Ishikawa (cell line): ENCODE data around the gene ALPL.

Experiments used
- EGR1 ChIP-seq: IDR thresholded peaks from 2 replicates; pipeline ENCODE4 v1.6.1; 2012
- FOXM1 ChIP-seq: IDR thresholded peaks from 2 replicates; pipeline ENCODE4 v1.6.1; 2012; ENCODE audit warnings: low read depth, borderline replicate concordance
- RAD21 ChIP-seq: IDR thresholded peaks from 2 replicates; pipeline ENCODE4 v1.6.1; 2012; ENCODE audit warnings: low read depth
- TAF1 ChIP-seq: IDR thresholded peaks from 2 replicates; pipeline ENCODE4 v1.6.1; 2012; ENCODE audit warnings: low read depth, mild to moderate bottlenecking

DNA sequence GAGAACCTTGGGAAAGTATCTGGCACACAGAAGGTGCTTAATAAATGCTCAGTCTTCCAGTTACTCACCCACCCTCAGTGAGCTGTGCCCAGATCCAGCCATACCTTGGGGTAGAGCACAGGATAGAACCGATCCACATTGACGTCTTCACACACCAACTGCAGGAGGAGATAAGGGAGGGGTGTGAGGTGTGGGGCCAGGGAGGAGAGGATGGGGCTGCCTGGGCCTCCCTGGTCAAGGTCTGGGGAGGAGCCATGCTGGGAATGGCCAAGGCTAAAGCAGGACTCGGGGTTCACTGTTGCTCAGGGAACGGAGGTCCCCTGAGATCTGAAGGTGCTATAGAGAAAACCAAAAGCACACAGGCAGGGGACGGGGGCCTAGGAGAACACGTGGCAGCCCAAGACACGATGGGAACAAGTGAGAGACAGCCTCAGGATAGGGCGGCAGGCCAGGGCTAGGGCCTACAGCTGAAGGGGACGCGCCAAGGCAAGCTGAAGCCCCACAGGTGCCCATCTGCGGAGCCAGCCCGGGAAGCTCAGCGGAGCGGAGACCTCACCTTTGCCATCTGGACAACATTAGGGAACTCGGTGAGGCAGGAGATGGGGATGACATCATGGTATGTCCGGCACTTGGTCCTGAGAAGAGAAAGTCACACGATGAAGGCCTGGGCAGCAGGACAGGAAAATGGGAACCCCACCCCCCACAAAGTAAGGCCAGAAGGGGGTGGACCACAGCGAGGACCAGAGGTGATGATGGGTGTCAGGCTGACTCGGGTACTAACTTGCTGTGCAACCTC, 104.0 kb downstream of the ALPL start:
- TF ChIP-seq RAD21: no peak
- TF ChIP-seq TAF1: no peak
- TF ChIP-seq FOXM1: no peak
- no peak for TF ChIP-seq EGR1
